ENCODE measurements around the gene MTR. TPM values are rescaled to one million over a fixed set of nuclear protein-coding genes. Genes with fewer than 3 reads are reported as not detected.

MTR gene
- total RNA-seq, 6 experiments from 2014 or later, result 9.4 to 15.4 (median 11.8) TPM

GRCh38 chr1:236750928-236751327, 44.2 kb upstream of the MTR start:
- Histone ChIP-seq H3K27ac (no peak overlapping the region), H3K27me3 (no peaks in the 10 kb centered on the region), H3K36me3 (no peaks in the 10 kb centered on the region), H3K4me1 (no peaks in the 10 kb centered on the region), H3K4me3 (no peak overlapping the region), H3K9me3 (no peaks in the 10 kb centered on the region)
- 25% methylated on average over 1 of the region's 3 CpGs for WGBS (ENCODE audit: insufficient coverage, low coverage, low lambda C conversion rate, missing lambda C conversion rate)
- intact Hi-C loops (cut with DNase I), result no loop called here
- no peak for TF ChIP-seq CTCF (IDR thresholded peaks at IDR 0.05)
- TF ChIP-seq POLR2A (IDR thresholded peaks at IDR 0.05), result no peak
- no peak for ATAC-seq
- DNase-seq, result no peak

GRCh38 chr1:236751385-236751784, 43.7 kb upstream of the MTR start:
- Histone ChIP-seq H3K9me3 (no peaks in the 10 kb centered on the region), H3K27me3 (no peaks in the 10 kb centered on the region), H3K4me3 (no peak overlapping the region), H3K27ac (no peak overlapping the region), H3K36me3 (no peaks in the 10 kb centered on the region), H3K4me1 (no peaks in the 10 kb centered on the region)
- TF ChIP-seq CTCF (IDR thresholded peaks at IDR 0.05) (no peak), POLR2A (IDR thresholded peaks at IDR 0.05) (no peak)
- no peak for DNase-seq
- ATAC-seq, result no peak
- WGBS (ENCODE audit: insufficient coverage, low coverage, low lambda C conversion rate, missing lambda C conversion rate), result 67% methylated on average over 12 of the region's 16 CpGs
- intact Hi-C loops (cut with DNase I), result no loop called here

- Histone ChIP-seq H3K4me1 (no peaks in the 10 kb centered on the region), H3K27ac (no peak overlapping the region), H3K27me3 (no peaks in the 10 kb centered on the region), H3K9me3 (no peaks in the 10 kb centered on the region), H3K36me3 (no peaks in the 10 kb centered on the region), H3K4me3 (no peak overlapping the region)
- no peak for ATAC-seq
- WGBS (ENCODE audit: insufficient coverage, low coverage, low lambda C conversion rate, missing lambda C conversion rate), result 50% methylated on average over 4 of the region's 4 CpGs
- TF ChIP-seq CTCF (IDR thresholded peaks at IDR 0.05) (no peak), POLR2A (IDR thresholded peaks at IDR 0.05) (no peak)
- no peak for DNase-seq
- intact Hi-C loops (cut with DNase I), result no loop called here
Observed at GRCh38 chr1:236751935-236752334, 43.2 kb upstream of the MTR start.

- WGBS (ENCODE audit: insufficient coverage, low coverage, low lambda C conversion rate, missing lambda C conversion rate), result 43% methylated on average over 4 of the region's 5 CpGs
- DNase-seq (peak in 1 of 3 donors; percentile 53), ATAC-seq (peak; percentile 78 to 92 (median 80))
- Histone ChIP-seq H3K27ac (no peak overlapping the region), H3K4me1 (no peaks in the 10 kb centered on the region), H3K9me3 (no peaks in the 10 kb centered on the region), H3K4me3 (no peak overlapping the region), H3K36me3 (no peaks in the 10 kb centered on the region), H3K27me3 (no peaks in the 10 kb centered on the region)
- intact Hi-C loops (cut with DNase I), result no loop called here
- TF ChIP-seq POLR2A (IDR thresholded peaks at IDR 0.05) (no peak), CTCF (IDR thresholded peaks at IDR 0.05) (peak; percentile 41 to 55 (median 43))
Observed at GRCh38 chr1:236753516-236753915, 41.6 kb upstream of the MTR start.

DNA sequence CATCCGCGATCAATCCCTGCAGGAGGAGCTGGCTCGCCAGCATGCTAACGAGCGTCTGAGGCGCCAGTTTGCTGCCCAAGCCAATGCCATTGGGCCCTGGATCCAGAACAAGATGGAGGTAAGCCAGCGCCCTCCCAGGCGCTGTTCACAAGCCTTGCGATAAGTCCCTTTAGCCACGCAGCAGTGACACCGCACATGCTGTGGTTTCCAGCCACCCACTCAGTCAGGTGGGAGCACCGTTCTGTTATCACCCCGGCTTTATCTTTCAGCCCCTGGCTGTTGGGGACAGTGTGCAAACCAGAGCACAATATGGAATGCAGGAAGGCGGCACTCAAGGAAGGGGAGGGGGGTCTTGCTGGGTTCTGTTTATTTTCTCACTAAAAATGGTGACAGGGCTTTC, 41.1 kb upstream of the MTR start:
- intact Hi-C loops (cut with DNase I), result no loop called here
- TF ChIP-seq CTCF (IDR thresholded peaks at IDR 0.05), result no peak
- no peak for TF ChIP-seq POLR2A (IDR thresholded peaks at IDR 0.05)

More for the DNA sequence above, 41.1 kb upstream of the MTR start:
- Histone ChIP-seq H3K4me1 (no peaks in the 10 kb centered on the region), H3K36me3 (no peaks in the 10 kb centered on the region), H3K9me3 (no peaks in the 10 kb centered on the region), H3K4me3 (no peak overlapping the region), H3K27ac (no peak overlapping the region), H3K27me3 (no peaks in the 10 kb centered on the region)
- no peak for DNase-seq
- ATAC-seq, result no peak
- 68% methylated on average over 10 of the region's 14 CpGs for WGBS (ENCODE audit: insufficient coverage, low coverage, low lambda C conversion rate, missing lambda C conversion rate)
